Measurements from ENCODE around the gene CD1B. TPM values are rescaled to one million over a fixed set of nuclear protein-coding genes. Genes with fewer than 3 reads are reported as not detected.

Gene CD1B
- total RNA-seq, 1 donor from 2014 or later: not detected

DNA sequence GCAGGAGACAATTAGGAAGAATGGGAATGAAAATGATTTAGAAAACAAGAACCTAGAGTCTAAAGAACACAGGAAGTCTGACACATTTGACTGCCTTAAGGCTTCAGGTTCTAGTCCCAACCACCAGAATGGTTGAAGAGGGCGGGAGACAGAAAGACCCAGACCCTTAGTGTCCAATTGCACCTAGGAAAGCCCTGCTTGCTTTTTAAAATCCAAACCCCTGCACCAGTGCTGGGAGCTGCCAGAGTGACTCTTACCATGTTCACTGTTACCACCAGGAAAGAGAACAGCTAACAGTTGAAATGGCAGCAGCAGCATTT is 265 bp downstream of the CD1B start:
- Mint-ChIP-seq H3K9me3 (no peaks in the 10 kb centered on the region), H3K27me3 (ENCODE audit: insufficient read depth, low read depth) (no peaks in the 10 kb centered on the region), H3K4me3 (no peak overlapping the region), H3K4me1 (no peaks in the 10 kb centered on the region), H3K36me3 (no peaks in the 10 kb centered on the region), H3K27ac (no peak overlapping the region)
- Histone ChIP-seq H3K36me3 (no peaks in the 10 kb centered on the region), H3K4me2 (no peak overlapping the region), H3K4me3 (no peak overlapping the region), H3K4me1 (no peaks in the 10 kb centered on the region), H3K9ac (no peak overlapping the region), H4K20me1 (ENCODE audit: low read depth) (no peaks in the 10 kb centered on the region), H3K9me3 (ENCODE audit: low read depth) (no peaks in the 10 kb centered on the region), H3K27me3 (no peaks in the 10 kb centered on the region), H2AFZ (replicated peaks) (peak overlapping the region; percentile 50), H3F3A (ENCODE audit: low read depth) (no peaks in the 10 kb centered on the region), H3K79me2 (ENCODE audit: low read depth) (no peaks in the 10 kb centered on the region), H3K27ac (no peak overlapping the region)
- no peak for DNase-seq (ENCODE audit: low spot score)
- TF ChIP-seq, protein P1, sequence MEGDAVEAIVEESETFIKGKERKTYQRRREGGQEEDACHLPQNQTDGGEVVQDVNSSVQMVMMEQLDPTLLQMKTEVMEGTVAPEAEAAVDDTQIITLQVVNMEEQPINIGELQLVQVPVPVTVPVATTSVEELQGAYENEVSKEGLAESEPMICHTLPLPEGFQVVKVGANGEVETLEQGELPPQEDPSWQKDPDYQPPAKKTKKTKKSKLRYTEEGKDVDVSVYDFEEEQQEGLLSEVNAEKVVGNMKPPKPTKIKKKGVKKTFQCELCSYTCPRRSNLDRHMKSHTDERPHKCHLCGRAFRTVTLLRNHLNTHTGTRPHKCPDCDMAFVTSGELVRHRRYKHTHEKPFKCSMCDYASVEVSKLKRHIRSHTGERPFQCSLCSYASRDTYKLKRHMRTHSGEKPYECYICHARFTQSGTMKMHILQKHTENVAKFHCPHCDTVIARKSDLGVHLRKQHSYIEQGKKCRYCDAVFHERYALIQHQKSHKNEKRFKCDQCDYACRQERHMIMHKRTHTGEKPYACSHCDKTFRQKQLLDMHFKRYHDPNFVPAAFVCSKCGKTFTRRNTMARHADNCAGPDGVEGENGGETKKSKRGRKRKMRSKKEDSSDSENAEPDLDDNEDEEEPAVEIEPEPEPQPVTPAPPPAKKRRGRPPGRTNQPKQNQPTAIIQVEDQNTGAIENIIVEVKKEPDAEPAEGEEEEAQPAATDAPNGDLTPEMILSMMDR (IDR thresholded peaks at IDR 0.05): no peak
- TF ChIP-seq EZH2phosphoT487 (IDR thresholded peaks at IDR 0.05) (no peak), EZH2 (IDR thresholded peaks at IDR 0.05) (no peak)

- H3K4me1 ChIP-seq: no peaks in the 10 kb centered on the region
Observed at GRCh38 chr1:158330391-158331105, 783 bp downstream of the CD1B start.

GRCh38 chr1:158329733-158330132 is 1.6 kb downstream of the CD1B start:
- Histone ChIP-seq H3K4me1 (no peaks in the 10 kb centered on the region), H3K27ac (no peak overlapping the region), H3K9ac (no peak overlapping the region), H3F3A (ENCODE audit: low read depth) (no peaks in the 10 kb centered on the region), H3K27me3 (no peaks in the 10 kb centered on the region), H3K4me3 (no peak overlapping the region), H2AFZ (replicated peaks) (no peak overlapping the region), H4K20me1 (ENCODE audit: low read depth) (no peaks in the 10 kb centered on the region), H3K4me2 (no peak overlapping the region), H3K79me2 (ENCODE audit: low read depth) (no peaks in the 10 kb centered on the region), H3K9me3 (ENCODE audit: low read depth) (no peaks in the 10 kb centered on the region), H3K36me3 (no peaks in the 10 kb centered on the region)
- Mint-ChIP-seq H3K4me3 (no peak overlapping the region), H3K27me3 (ENCODE audit: insufficient read depth, low read depth) (no peaks in the 10 kb centered on the region), H3K27ac (no peak overlapping the region), H3K9me3 (no peaks in the 10 kb centered on the region), H3K4me1 (no peaks in the 10 kb centered on the region), H3K36me3 (no peaks in the 10 kb centered on the region)
- TF ChIP-seq EZH2phosphoT487 (IDR thresholded peaks at IDR 0.05): no peak
- TF ChIP-seq EZH2 (IDR thresholded peaks at IDR 0.05): no peak
- TF ChIP-seq, protein P1 (IDR thresholded peaks at IDR 0.05): peak; percentile 30
- peak; percentile 5 for DNase-seq (ENCODE audit: low spot score)

More at GRCh38 chr1:158330391-158331105, 783 bp downstream of the CD1B start:
- Mint-ChIP-seq H3K4me3 (no peak overlapping the region), H3K36me3 (no peaks in the 10 kb centered on the region), H3K4me1 (no peaks in the 10 kb centered on the region), H3K27me3 (ENCODE audit: insufficient read depth, low read depth) (no peaks in the 10 kb centered on the region), H3K27ac (no peak overlapping the region), H3K9me3 (no peaks in the 10 kb centered on the region)
- no peaks in the 10 kb centered on the region for H4K20me1 ChIP-seq (ENCODE audit: low read depth)
- H3K4me3 ChIP-seq: no peak overlapping the region
- no peak overlapping the region for H3K9ac ChIP-seq
- H3F3A ChIP-seq (ENCODE audit: low read depth): no peaks in the 10 kb centered on the region
- H3K79me2 ChIP-seq (ENCODE audit: low read depth): no peaks in the 10 kb centered on the region
- H2AFZ ChIP-seq (replicated peaks): peak overlapping the region; percentile 34
- no peak overlapping the region for H3K27ac ChIP-seq
- no peak for DNase-seq (ENCODE audit: low spot score)
- H3K4me2 ChIP-seq: no peak overlapping the region
- H3K36me3 ChIP-seq: no peaks in the 10 kb centered on the region
- no peak for TF ChIP-seq EZH2phosphoT487 (IDR thresholded peaks at IDR 0.05)
- H3K27me3 ChIP-seq: no peaks in the 10 kb centered on the region
- H3K9me3 ChIP-seq (ENCODE audit: low read depth): no peaks in the 10 kb centered on the region

GRCh38 chr1:158329300-158329699 is 2.0 kb downstream of the CD1B start:
- no peak overlapping the region for H3K4me3 ChIP-seq
- no peaks in the 10 kb centered on the region for H3K27me3 ChIP-seq
- no peak for DNase-seq (ENCODE audit: low spot score)
- H3K4me2 ChIP-seq: no peak overlapping the region
- H2AFZ ChIP-seq (replicated peaks): no peak overlapping the region
- H4K20me1 ChIP-seq (ENCODE audit: low read depth): no peaks in the 10 kb centered on the region
- no peaks in the 10 kb centered on the region for H3K9me3 Mint-ChIP-seq
- no peak overlapping the region for H3K27ac Mint-ChIP-seq
- no peaks in the 10 kb centered on the region for H3K79me2 ChIP-seq (ENCODE audit: low read depth)
- H3K4me1 ChIP-seq: no peaks in the 10 kb centered on the region
- H3K9me3 ChIP-seq (ENCODE audit: low read depth): no peaks in the 10 kb centered on the region
- no peaks in the 10 kb centered on the region for H3K27me3 Mint-ChIP-seq (ENCODE audit: insufficient read depth, low read depth)
- H3K9ac ChIP-seq: no peak overlapping the region
- H3K36me3 ChIP-seq: no peaks in the 10 kb centered on the region
- no peak overlapping the region for H3K4me3 Mint-ChIP-seq
- no peaks in the 10 kb centered on the region for H3F3A ChIP-seq (ENCODE audit: low read depth)
- no peaks in the 10 kb centered on the region for H3K36me3 Mint-ChIP-seq
- H3K27ac ChIP-seq: no peak overlapping the region
- TF ChIP-seq, protein P1 (IDR thresholded peaks at IDR 0.05): no peak
- TF ChIP-seq EZH2 (IDR thresholded peaks at IDR 0.05): no peak
- TF ChIP-seq EZH2phosphoT487 (IDR thresholded peaks at IDR 0.05): no peak
- H3K4me1 Mint-ChIP-seq: no peaks in the 10 kb centered on the region
